Measurements from ENCODE around the gene COL28A1. TPM values are rescaled to one million over a fixed set of nuclear protein-coding genes. Genes with fewer than 3 reads are reported as not detected.
"Not testable (repeated sequence)": the region's sequence is repeated elsewhere in the genome, so short reads cannot be mapped to it uniquely, and the experiment has no call there.

Gene COL28A1
- total RNA-seq, 2 donors from 2014 or later, result 0.10 TPM; not detected in 1

DNA sequence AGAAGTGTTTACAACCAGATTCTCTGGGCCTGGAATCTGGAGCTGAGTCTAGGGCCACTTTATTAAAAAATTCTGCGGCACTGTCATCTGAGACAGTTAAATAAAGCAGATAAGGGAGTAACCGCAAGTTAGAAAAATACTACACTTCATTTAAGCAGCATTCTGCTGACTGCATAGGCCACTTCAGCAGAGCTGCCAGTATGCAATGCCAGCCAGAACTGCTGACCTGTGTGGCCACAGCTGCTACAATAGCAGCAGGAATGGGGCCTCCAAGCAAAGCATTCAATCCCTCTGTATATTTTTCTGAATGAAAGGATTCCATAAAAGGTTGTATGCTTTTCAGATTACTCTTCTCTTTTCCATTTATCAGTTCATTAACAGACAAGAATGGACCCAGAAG is 136.0 kb downstream of the COL28A1 start:
- H3K4me1 Mint-ChIP-seq, result no peaks in the 10 kb centered on the region
- DNase-seq, result no peak

GRCh38 chr7:7395785-7396184 is 139.9 kb downstream of the COL28A1 start:
- ATAC-seq (no peak), DNase-seq (no peak)
- no peak overlapping the region for H3K27ac Mint-ChIP-seq
- H3K27me3 Mint-ChIP-seq, result no peaks in the 10 kb centered on the region
- no peaks in the 10 kb centered on the region for H3K9me3 ChIP-seq (ENCODE audit: control insufficient read depth, low read length, poor library complexity, severe bottlenecking)
- H3K4me3 Mint-ChIP-seq, result no peak overlapping the region
- peaks cover 5% of the 10 kb centered on the region for H3K36me3 Mint-ChIP-seq (ENCODE audit: low read depth)
- no peaks in the 10 kb centered on the region for H3K4me1 Mint-ChIP-seq

More for the DNA sequence above, 136.0 kb downstream of the COL28A1 start:
- H3K9me3 ChIP-seq (ENCODE audit: control insufficient read depth, low read length, poor library complexity, severe bottlenecking), result no peaks in the 10 kb centered on the region
- Mint-ChIP-seq H3K27ac (no peak overlapping the region), H3K36me3 (ENCODE audit: low read depth) (no peaks in the 10 kb centered on the region), H3K27me3 (peaks cover 4% of the 10 kb centered on the region), H3K4me3 (no peak overlapping the region)
- ATAC-seq, result no peak

DNA sequence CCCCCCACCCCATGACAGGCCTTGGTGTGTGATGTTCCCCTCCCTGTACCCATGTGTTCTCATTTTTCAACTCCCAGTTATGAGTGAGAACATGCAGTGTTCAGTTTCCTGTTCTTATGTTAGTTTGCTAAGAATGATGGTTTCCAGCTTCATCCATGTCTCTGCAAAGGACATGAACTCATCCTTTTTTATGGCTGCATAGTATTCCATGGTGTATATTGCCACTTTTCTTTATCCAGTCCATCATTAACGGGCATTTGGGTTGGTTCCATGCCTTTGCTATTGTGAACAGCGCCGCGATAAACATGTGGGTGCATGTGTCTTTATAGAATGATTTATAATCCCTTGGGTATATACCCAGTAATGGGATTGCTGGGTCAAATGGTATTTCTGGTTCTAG is 147.5 kb downstream of the COL28A1 start:
- H3K27me3 Mint-ChIP-seq; DNase-seq; H3K36me3 Mint-ChIP-seq (ENCODE audit: low read depth); H3K4me1 Mint-ChIP-seq; ATAC-seq; H3K27ac Mint-ChIP-seq; H3K4me3 Mint-ChIP-seq; H3K9me3 ChIP-seq (ENCODE audit: control insufficient read depth, low read length, poor library complexity, severe bottlenecking): not testable (repeated sequence)

GRCh38 chr7:7385421-7385820 is 150.3 kb downstream of the COL28A1 start:
- Mint-ChIP-seq H3K4me3 (no peak overlapping the region), H3K36me3 (ENCODE audit: low read depth) (no peaks in the 10 kb centered on the region), H3K27me3 (no peaks in the 10 kb centered on the region), H3K4me1 (no peaks in the 10 kb centered on the region), H3K27ac (no peak overlapping the region)
- DNase-seq (no peak), ATAC-seq (no peak)
- no peaks in the 10 kb centered on the region for H3K9me3 ChIP-seq (ENCODE audit: control insufficient read depth, low read length, poor library complexity, severe bottlenecking)

- H3K27me3 Mint-ChIP-seq, result peaks cover 4% of the 10 kb centered on the region
Measured at GRCh38 chr7:7384228-7384627, 151.4 kb downstream of the COL28A1 start.

DNA sequence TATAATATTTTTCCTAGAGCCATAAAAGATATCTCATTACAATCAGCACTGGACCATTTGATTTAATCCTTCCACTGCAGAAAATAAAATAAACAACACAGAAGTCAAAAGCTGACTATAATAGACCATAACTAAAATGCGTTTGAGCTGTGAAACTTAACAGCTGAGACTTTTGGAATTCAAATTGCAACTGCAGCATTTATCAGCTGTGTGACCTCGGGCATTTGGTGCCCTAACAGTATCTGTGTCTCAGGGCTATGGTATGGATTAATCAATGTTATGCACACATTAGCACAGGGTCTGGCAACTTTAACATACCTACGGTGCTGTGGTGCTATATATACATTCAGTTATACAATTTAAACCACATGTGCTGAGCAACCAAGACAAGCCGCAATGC is 160.1 kb downstream of the COL28A1 start:
- no peak overlapping the region for H3K4me3 Mint-ChIP-seq
- H3K27me3 Mint-ChIP-seq, result peaks cover 17% of the 10 kb centered on the region
- DNase-seq, result no peak
- no peaks in the 10 kb centered on the region for H3K9me3 ChIP-seq (ENCODE audit: control insufficient read depth, low read length, poor library complexity, severe bottlenecking)
- H3K27ac Mint-ChIP-seq, result no peak overlapping the region
- no peaks in the 10 kb centered on the region for H3K36me3 Mint-ChIP-seq (ENCODE audit: low read depth)
- no peak for ATAC-seq
- no peaks in the 10 kb centered on the region for H3K4me1 Mint-ChIP-seq

More at GRCh38 chr7:7384228-7384627, 151.4 kb downstream of the COL28A1 start:
- Mint-ChIP-seq H3K27ac (no peak overlapping the region), H3K36me3 (ENCODE audit: low read depth) (no peaks in the 10 kb centered on the region), H3K4me1 (no peaks in the 10 kb centered on the region), H3K4me3 (no peak overlapping the region)
- DNase-seq (no peak), ATAC-seq (no peak)
- no peaks in the 10 kb centered on the region for H3K9me3 ChIP-seq (ENCODE audit: control insufficient read depth, low read length, poor library complexity, severe bottlenecking)

- no peak for DNase-seq
- Mint-ChIP-seq H3K27me3 (peaks cover 20% of the 10 kb centered on the region), H3K4me3 (no peak overlapping the region), H3K36me3 (ENCODE audit: low read depth) (peaks cover 2% of the 10 kb centered on the region), H3K27ac (no peak overlapping the region), H3K4me1 (peaks cover 5% of the 10 kb centered on the region)
- ATAC-seq, result no peak
- H3K9me3 ChIP-seq (ENCODE audit: control insufficient read depth, low read length, poor library complexity, severe bottlenecking), result no peaks in the 10 kb centered on the region
Measured at GRCh38 chr7:7370076-7370475, 165.6 kb downstream of the COL28A1 start.

- H3K4me1 Mint-ChIP-seq, result peaks cover 5% of the 10 kb centered on the region
- H3K36me3 Mint-ChIP-seq (ENCODE audit: low read depth), result peaks cover 2% of the 10 kb centered on the region
- H3K9me3 ChIP-seq (ENCODE audit: control insufficient read depth, low read length, poor library complexity, severe bottlenecking), result no peaks in the 10 kb centered on the region
- DNase-seq, result no peak
- peaks cover 20% of the 10 kb centered on the region for H3K27me3 Mint-ChIP-seq
- ATAC-seq, result no peak
- H3K4me3 Mint-ChIP-seq, result no peak overlapping the region
- H3K27ac Mint-ChIP-seq, result no peak overlapping the region
Measured at GRCh38 chr7:7369134-7369533, 166.5 kb downstream of the COL28A1 start.

- no peak for DNase-seq
- peaks cover 2% of the 10 kb centered on the region for H3K9me3 ChIP-seq (ENCODE audit: control insufficient read depth, low read length, poor library complexity, severe bottlenecking)
- H3K27me3 Mint-ChIP-seq, result peaks cover 32% of the 10 kb centered on the region
- peaks cover under 1% of the 10 kb centered on the region for H3K36me3 Mint-ChIP-seq (ENCODE audit: low read depth)
- H3K27ac Mint-ChIP-seq, result no peak overlapping the region
- no peak for ATAC-seq
- peaks cover 2% of the 10 kb centered on the region for H3K4me1 Mint-ChIP-seq
- H3K4me3 Mint-ChIP-seq, result no peak overlapping the region
Measured at GRCh38 chr7:7354674-7355073, 181.0 kb downstream of the COL28A1 start.

GRCh38 chr7:7352845-7353244 is 182.8 kb downstream of the COL28A1 start:
- Mint-ChIP-seq H3K27me3 (peaks cover 44% of the 10 kb centered on the region), H3K4me3 (no peak overlapping the region), H3K4me1 (peaks cover 2% of the 10 kb centered on the region), H3K36me3 (ENCODE audit: low read depth) (peaks cover 4% of the 10 kb centered on the region), H3K27ac (no peak overlapping the region)
- ATAC-seq (no peak), DNase-seq (no peak)
- H3K9me3 ChIP-seq (ENCODE audit: control insufficient read depth, low read length, poor library complexity, severe bottlenecking), result peaks cover 2% of the 10 kb centered on the region

DNA sequence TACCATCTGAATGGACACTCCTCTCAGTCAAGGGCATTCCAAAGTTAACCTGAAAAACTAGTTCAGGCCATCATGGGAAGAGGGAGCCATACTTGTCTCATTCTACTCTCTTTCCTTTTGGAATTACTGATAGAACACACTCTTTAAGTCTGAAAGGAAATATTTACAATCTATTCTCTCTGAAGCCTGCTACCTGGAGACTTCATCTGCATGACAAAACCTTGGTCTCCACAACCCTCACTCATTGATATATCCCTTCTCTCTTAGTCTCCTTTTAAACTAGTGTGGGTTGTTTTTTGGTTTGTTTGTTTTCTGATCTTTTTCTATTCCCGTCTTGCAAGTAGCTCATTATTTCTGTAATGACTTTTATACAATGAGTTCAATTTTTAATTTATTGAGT is 183.8 kb downstream of the COL28A1 start:
- Mint-ChIP-seq H3K36me3 (ENCODE audit: low read depth) (peaks cover 6% of the 10 kb centered on the region), H3K4me3 (no peak overlapping the region), H3K4me1 (peaks cover 2% of the 10 kb centered on the region), H3K27ac (no peak overlapping the region), H3K27me3 (peaks cover 52% of the 10 kb centered on the region)
- ATAC-seq (no peak), DNase-seq (no peak)
- H3K9me3 ChIP-seq (ENCODE audit: control insufficient read depth, low read length, poor library complexity, severe bottlenecking), result no peaks in the 10 kb centered on the region

GRCh38 chr7:7351156-7351555 is 184.5 kb downstream of the COL28A1 start:
- H3K9me3 ChIP-seq (ENCODE audit: control insufficient read depth, low read length, poor library complexity, severe bottlenecking), result no peaks in the 10 kb centered on the region
- DNase-seq (no peak), ATAC-seq (no peak)
- Mint-ChIP-seq H3K4me3 (no peak overlapping the region), H3K27me3 (peaks cover 52% of the 10 kb centered on the region), H3K36me3 (ENCODE audit: low read depth) (peaks cover 6% of the 10 kb centered on the region), H3K27ac (no peak overlapping the region), H3K4me1 (peaks cover 2% of the 10 kb centered on the region)

- DNase-seq (no peak), ATAC-seq (no peak)
- H3K4me3 Mint-ChIP-seq, result no peak overlapping the region
- H3K9me3 ChIP-seq (ENCODE audit: control insufficient read depth, low read length, poor library complexity, severe bottlenecking), result no peaks in the 10 kb centered on the region
- H3K36me3 Mint-ChIP-seq (ENCODE audit: low read depth), result peaks cover 6% of the 10 kb centered on the region
- H3K27me3 Mint-ChIP-seq, result peaks cover 64% of the 10 kb centered on the region
- no peak overlapping the region for H3K27ac Mint-ChIP-seq
- H3K4me1 Mint-ChIP-seq, result peaks cover 2% of the 10 kb centered on the region
Measured at GRCh38 chr7:7349156-7349555, 186.5 kb downstream of the COL28A1 start.

DNA sequence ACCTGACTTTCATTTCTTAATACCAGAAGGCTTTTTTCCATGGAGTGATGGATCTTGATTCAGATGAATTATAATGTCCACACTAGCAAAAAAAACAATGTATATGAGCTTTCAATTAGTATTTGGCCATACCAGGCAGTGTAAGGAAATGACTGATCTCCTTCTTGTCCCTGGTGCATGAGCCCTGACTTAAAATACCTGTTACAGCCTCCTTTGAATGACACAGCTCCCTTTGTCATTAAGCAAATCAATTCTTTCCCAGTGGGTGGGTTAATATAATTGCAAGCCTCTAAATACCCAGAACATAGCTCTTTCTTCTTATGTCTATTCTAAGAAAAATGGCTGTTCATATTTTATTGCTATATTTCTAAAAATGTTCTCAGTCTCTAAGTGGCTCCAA is 188.6 kb downstream of the COL28A1 start:
- Mint-ChIP-seq H3K4me1 (peaks cover 2% of the 10 kb centered on the region), H3K4me3 (no peak overlapping the region), H3K27me3 (peaks cover 47% of the 10 kb centered on the region), H3K36me3 (ENCODE audit: low read depth) (peaks cover 6% of the 10 kb centered on the region), H3K27ac (no peak overlapping the region)
- no peak for DNase-seq
- no peak for ATAC-seq
- H3K9me3 ChIP-seq (ENCODE audit: control insufficient read depth, low read length, poor library complexity, severe bottlenecking), result no peaks in the 10 kb centered on the region

Measured in T-helper 17 cell (primary cell).